GM19351 (cell line): ENCODE measurements around the gene LZTR1.
"Not testable (repeated sequence)": the region's sequence is repeated elsewhere in the genome, so short reads cannot be mapped to it uniquely, and the experiment has no call there.

Experiments
- ATAC-seq: cut with Tn5 transposase; IDR thresholded peaks from one replicate; pipeline ENCODE4 v1.9.1; 2021; ENCODE audit warnings: mild to moderate bottlenecking, moderate library complexity; ENCODE audit not compliant: unreplicated experiment

The LZTR1 gene

GRCh38 chr22:21030621-21031544 is 48.8 kb downstream of the LZTR1 start:
- ATAC-seq: no peak

- ATAC-seq: no peak
These were observed 49.5 kb downstream of the LZTR1 start for GRCh38 chr22:21031545-21032036.

DNA sequence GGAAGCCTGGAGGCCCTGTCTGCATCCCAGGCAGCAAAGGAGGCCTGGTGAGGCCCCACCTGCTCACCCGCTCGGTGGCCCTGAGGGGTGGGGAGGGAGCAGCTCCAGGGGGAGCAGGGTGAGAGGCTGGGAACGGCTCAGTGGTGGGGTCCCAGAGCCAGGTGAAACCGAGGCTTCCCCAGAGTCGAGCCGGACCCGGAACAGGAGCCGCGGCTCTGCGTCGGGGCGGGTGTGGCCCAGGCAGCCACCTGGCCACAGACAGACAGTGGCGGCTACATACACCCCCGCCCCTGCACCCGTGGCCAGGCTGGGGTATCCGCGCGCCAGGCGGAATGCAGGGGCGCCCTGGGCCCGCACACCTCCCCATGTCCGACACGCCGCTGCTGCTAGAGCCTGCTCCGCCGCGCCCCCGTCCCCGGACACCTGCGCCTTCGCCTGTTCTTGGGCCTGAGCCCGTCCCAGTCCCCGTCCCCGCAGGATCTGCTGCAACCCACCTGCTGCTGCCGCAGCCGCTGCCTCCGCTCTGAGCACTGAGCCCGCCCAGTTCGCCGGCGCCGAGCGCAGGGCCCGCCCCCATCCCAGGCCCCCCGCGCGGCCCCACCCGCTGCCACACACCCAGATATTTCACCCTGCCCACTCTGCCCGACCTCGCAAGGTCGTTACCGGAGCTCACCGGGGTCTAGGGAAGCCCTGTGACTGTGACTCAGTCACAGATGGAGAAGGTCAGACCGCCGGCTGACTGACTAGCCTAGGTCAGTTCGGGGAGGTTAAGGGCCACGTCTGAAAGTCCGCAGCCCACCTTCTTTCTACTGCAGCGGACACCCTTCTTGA is 50.2 kb downstream of the LZTR1 start, which contains the start of gene SLC7A4:
Gene SLC7A4 (minus strand): TSS at position 525 of the 831 bp plus-strand sequence. CDS start 749 bp downstream, outside the sequence.
- ATAC-seq: no peak

DNA sequence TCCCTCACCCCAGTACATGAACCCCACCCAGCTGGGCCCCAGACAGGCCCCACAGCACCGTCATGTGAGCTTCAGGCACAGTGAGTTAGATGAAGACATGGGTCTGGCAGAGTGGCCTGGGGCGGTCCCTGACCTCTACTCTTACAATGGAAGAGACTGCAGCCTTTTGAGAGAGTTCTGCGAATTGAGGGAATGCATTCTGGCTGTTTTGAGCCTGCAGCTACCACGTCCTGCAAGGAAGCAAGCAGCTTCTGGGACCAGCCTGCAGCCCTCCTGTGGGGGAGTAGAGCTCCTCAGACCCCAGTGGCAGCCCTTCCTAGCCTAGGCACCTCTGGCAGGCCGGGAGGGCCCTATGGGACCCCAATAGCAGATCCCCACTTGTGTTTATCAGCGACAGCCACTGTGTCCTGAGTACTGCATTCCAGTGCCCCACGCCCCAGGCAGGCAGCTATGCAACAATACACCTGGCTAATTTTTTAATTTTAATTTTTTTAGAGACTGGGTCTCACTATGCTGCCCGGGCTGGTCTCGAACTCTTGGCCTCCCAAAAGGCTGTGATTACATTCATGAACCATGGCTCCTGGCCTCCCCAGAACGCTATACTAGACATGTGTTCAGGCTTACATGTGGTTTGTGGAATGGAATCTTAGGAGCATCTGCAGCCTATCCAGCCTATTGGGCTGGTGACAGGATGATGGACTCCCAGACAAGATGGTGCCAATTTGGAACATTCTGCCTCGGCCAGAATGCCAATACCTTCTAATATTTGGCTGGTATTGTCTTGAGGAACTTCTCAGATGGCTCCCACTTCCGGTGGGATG is 51.0 kb downstream of the LZTR1 start:
- ATAC-seq: no peak

DNA sequence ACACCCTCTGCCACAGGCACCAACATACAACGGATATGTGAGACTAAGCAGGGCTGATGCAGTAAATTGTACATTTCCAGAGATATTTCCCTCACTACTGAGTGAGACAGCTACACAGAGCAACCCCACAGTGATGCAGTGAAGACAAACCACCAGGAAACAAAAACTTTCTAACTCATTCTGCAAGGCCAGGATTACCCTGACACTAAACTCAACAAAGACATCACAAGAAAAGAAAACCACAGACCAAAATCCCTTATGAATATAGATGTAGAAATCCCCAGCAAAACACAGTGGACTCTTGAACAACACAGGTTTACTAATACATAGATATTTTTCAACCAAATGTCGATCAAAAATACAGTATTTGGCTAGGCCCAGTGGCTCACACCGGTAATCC is 51.8 kb downstream of the LZTR1 start:
- no peak for ATAC-seq

GRCh38 chr22:21034989-21035388 is 52.9 kb downstream of the LZTR1 start:
- ATAC-seq: no peak

DNA sequence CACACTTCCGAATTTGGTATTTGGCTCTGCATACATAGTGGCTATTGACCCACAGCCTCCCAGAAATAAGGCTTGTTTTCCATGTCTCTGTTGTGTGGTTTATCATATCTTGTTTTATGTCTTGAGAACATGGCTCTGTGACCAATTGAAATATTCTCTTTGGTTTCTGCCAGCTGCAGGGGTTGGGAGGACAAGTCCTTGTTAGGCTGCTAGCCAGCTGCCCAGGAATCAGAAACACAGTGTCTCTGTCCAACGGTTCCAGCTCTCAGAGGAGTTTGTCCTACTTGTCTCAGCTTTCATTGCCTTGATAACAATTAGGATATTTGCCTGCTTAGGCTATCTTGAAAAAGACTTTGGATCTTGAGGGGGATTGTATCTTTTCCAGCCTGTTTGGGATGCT is 56.3 kb downstream of the LZTR1 start:
- ATAC-seq: no peak

- ATAC-seq: not testable (repeated sequence)
These were observed 57.1 kb downstream of the LZTR1 start for GRCh38 chr22:21039158-21039557.

GRCh38 chr22:21041937-21042336 is 59.8 kb downstream of the LZTR1 start:
- no peak for ATAC-seq

DNA sequence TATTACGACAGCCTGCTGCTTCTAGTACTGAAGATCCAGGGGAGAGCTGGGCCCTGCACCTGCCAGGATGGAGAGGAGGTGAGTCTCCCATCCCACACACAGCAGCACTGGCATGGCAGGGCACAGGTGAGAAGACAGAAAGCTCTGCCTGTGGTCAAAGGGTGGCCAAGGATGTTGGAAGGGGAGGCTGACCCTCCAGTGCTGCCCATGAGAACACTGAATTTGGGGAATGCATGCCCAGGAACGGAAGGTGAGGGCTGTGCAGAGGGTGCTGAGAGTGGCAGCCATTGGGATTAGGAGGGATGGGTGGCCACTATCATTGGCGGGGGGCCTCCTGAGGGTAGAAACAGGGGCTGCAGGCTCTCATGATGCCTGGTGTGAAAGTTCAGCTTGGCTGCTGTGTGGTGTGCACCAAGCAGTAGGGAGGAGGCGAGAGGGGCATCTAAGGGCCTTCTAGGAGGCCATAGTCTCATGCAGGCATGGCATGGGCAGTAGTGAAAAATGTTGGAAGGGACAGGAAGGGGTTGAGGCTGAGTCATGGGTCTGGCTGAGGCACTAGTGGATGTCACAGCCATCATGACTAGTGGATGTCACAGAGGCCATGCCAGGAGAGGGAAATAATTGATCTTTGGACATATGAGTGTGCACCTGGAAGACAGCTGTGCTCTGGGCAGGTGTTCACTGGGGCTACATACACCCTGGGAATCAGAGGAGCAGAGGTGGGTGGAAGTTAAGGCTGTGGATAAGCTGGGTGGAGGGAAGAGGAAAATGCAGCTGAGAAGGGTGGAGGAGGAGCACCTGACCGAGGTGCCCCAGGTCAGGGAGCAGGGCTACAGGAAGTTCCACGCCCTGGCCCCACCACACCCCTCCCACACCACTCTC is 61.1 kb downstream of the LZTR1 start:
- no peak for ATAC-seq

- no peak for ATAC-seq
These were observed 61.9 kb downstream of the LZTR1 start for GRCh38 chr22:21043860-21044535.

DNA sequence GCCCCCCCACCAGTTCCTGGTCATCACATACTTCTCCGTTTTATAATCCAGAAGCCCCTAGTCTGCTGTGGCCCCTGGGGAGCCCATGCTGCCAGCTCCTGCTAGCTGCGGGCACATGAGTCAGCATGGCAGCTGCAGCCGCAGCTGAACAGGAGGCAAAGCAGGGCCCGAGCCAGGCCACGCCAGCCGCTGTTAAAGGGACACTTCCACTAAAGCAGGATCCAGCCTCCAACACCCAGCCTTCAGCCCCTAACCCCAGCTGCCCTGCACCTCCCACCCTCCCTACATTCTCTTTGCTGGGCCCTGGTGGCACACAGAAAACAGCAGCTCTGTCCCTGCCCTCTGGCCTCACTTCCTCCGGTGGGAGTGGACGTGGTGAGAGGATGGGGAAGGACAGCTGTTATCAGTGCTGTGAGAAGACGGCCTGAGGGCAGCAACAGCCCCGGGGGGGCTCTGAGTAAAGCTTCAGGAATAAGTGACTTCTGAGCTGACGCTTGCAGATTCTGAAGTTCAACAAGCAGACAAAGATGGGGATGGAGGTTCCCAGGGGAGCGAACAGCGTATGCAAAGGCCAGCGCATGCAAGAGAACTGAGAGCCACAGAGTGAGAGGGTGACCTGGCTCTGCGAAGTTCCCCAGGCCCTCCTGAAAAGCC is 63.0 kb downstream of the LZTR1 start:
- ATAC-seq: no peak

GRCh38 chr22:21045585-21046294 is 63.6 kb downstream of the LZTR1 start, which contains the start of gene LRRC74B:
LRRC74B (plus strand) TSS chr22:21045946; CDS start chr22:21045987, 41 bp downstream.
- ATAC-seq: peak; percentile 85

DNA sequence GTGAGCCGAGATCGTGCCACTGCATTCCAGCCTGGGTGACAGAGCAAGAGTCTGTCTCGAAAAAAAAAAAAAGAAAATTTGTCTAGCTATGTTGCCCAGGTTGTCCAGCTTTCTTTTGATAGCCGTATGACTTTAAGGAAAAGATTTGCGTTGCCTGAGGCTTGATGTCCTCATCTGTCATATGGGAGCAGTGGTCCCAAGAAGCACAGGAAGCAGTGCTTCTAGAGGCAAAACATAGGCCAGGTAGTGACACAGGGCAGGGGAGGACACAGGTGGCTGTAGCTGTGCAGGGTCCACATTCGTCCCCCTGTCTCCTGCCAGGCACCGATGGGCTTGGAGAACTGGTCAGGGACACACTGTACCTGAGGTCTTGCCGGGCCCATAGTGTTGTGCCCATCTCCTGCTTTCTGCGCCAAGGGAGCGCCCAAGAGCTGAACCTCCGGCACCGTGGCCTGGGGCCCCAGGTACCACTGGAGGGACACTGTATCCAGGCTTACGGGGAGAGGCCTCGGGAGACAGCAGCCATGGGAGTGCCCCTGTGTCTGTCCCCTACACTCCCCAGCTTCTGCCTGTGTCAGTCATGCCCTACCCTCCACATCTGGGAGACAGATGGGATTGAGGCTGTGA is 65.1 kb downstream of the LZTR1 start:
- ATAC-seq: no peak

DNA sequence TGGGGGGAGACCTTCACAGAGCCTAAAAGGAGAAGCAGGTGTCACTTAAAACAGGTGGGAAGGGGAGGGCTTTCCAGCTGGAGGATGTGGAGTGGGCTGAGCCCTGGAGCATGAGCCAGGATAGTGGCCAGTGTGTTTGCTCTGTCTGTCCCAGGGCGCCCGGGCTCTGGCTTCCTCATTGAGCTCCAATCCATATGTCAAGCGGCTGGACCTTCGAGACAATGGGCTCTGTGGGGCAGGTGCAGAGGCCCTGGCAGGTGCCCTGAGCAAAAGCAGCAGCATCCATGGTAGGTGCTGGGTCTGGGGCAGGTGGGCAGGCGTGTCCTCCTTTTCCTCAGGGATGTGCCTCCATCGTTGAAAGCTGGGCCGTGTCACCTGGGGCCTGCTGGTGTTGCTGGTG is 65.6 kb downstream of the LZTR1 start:
- no peak for ATAC-seq

GRCh38 chr22:21048448-21048847 is 66.4 kb downstream of the LZTR1 start:
- ATAC-seq: not testable (repeated sequence)
